ENCODE measurements around the gene ZNF823. TPM values are rescaled to one million over a fixed set of nuclear protein-coding genes. Genes with fewer than 3 reads are reported as not detected.

Gene ZNF823
- polyA plus RNA-seq, 3 donors, result 1.4 to 2.8 (median 2.1) TPM

DNA sequence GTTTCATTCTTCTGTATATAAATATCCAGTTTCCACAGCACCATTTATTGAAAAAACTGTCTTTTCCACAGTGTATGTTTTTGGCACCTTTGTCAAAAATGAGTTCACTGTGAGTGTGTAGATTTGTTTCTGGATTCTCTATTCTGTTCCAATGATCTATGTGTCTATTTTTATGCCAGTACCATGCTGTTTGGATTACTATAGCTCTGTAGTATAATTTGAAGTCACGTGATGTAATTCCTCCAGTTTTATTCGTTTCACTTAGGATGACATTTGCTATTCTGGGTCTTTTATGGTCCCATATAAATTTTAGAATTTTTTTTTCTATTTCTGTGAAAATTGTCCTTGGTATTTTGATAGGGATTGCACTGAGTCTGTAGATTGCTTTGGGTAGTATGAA, 11.0 kb upstream of the ZNF823 start:
- WGBS, 3 donors, result 32 to 67% (median 63%) methylated on average over 2 of the region's 2 CpGs
- H3K27ac ChIP-seq (ENCODE audit: low read depth, low read length), result no peak overlapping the region

DNA sequence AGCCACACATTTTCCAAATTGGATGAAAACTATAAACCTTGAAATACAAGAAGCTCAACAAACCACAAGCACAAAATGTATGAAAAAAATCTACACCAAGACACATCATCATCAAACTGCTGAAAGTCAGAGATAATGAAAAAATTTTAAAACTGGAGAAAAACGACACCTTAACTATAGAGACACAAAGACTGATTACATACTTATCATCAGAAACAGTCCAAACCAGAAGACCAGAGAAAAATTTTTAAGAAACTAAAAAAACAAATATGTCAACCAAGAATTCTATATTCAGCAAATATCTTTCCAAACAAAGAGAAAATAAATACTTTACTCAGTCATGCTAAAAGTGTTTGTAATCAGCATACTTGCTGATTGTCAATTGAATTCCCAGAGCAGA, 8.5 kb upstream of the ZNF823 start:
- no peak overlapping the region for H3K27ac ChIP-seq (ENCODE audit: low read depth, low read length)
- WGBS, 3 donors, result 54 to 65% (median 62%) methylated on average over 1 of the region's 1 CpG

GRCh38 chr19:11745869-11746268, 7.1 kb upstream of the ZNF823 start:
- H3K27ac ChIP-seq (ENCODE audit: low read depth, low read length), result no peak overlapping the region

- WGBS, 3 donors, result 0% methylated on average over 48 to 52 of the region's 52 CpGs
- H3K27ac ChIP-seq (ENCODE audit: low read depth, low read length), result no peak overlapping the region
Observed at GRCh38 chr19:11737964-11738745, 591 bp downstream of the ZNF823 start.

GRCh38 chr19:11736696-11737095, 2.0 kb downstream of the ZNF823 start:
- 28 to 53% (median 29%) methylated on average over 2 of the region's 2 CpGs for WGBS, 3 donors
- H3K27ac ChIP-seq (ENCODE audit: low read depth, low read length), result no peak overlapping the region

- H3K27ac ChIP-seq (ENCODE audit: low read depth, low read length), result no peak overlapping the region
- 74 to 94% (median 89%) methylated on average over 1 of the region's 1 CpG for WGBS, 3 donors
Observed at GRCh38 chr19:11735375-11735774, 3.4 kb downstream of the ZNF823 start.

DNA sequence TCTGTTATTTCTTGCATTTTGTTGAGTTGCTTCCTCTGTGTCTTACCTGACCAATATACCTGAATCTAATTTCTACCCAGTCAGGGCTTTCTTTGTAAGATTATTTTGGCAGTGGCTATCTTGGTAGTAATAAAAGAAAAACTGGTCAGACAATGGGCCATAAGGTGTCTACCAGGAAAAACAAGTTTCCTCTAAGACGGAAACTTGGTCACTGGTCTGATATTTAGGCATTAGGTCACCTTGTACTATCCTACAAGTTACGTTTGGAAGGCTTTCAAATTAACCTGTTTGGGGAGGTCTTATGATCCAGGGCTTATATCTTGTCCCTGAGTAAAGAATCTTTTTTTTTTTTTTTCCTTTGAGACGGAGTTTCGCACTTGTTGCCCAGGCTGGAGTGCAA, 9.2 kb downstream of the ZNF823 start:
- 84 to 88% (median 86%) methylated on average over 4 of the region's 4 CpGs for WGBS, 3 donors
- no peak overlapping the region for H3K27ac ChIP-seq (ENCODE audit: low read depth, low read length)

DNA sequence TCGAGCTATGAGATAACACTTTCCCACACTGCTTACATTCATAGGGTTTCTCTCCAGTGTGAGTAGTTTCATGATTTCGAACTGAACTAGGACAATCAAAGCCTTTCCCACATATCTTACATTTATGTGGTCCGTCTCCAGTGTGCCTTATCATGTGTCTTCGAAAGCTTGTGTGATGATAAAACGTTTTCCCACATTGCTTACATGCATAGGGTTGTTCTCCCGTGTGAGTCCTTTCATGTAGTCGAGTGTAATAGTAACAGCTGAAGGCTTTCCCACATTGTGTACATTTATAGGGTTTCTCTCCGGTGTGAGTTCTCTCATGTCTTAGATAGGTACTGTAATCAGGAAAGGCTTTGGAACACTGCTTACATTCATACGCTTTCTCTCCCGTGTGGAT, 16.3 kb downstream of the ZNF823 start:
- no peak overlapping the region for H3K27ac ChIP-seq (ENCODE audit: low read depth, low read length)
- WGBS, 3 donors, result 95 to 98% (median 96%) methylated on average over 10 of the region's 10 CpGs

DNA sequence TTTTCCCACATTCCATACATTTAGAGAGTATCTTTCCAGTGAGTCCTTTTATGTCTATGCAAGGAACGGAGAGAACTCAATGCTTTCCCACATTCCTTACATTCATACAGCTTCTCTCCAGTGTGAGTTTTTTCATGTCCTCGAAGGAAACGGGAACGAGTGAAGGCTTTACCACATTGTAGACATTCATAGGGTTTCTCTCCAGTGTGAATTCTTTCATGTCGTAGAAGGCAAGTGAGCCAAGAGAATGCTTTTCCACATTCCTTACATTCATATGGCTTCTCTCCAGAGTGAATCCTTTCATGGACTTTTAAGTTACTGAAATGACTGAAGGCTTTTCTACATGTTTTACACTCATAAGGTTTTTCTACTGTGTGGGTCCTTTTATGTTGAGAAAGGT, 17.1 kb downstream of the ZNF823 start:
- WGBS, 3 donors, result 87 to 95% (median 93%) methylated on average over 5 of the region's 5 CpGs
- no peak overlapping the region for H3K27ac ChIP-seq (ENCODE audit: low read depth, low read length)

DNA sequence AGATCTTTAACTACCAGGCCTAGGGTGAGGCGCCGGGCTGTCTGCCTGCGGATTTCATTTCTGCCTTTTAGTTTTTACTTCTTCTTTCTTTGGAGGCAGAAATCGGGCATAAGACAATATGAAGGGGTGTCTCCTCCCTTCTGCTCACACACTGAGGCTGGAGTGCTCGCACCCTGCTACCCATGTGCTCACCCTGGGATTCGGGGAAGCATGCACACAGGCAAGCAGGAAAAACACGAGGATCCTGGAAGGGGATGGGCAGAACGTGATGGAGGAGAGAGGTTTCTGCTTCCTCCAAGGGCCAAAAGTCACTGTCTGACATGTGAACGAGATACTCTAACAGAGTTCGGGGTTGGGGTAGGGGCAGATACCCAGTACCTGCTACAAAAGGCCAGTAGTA, 28.4 kb downstream of the ZNF823 start:
- no peak overlapping the region for H3K27ac ChIP-seq (ENCODE audit: low read depth, low read length)
- WGBS, 3 donors, result 78 to 84% (median 81%) methylated on average over 10 of the region's 10 CpGs

DNA sequence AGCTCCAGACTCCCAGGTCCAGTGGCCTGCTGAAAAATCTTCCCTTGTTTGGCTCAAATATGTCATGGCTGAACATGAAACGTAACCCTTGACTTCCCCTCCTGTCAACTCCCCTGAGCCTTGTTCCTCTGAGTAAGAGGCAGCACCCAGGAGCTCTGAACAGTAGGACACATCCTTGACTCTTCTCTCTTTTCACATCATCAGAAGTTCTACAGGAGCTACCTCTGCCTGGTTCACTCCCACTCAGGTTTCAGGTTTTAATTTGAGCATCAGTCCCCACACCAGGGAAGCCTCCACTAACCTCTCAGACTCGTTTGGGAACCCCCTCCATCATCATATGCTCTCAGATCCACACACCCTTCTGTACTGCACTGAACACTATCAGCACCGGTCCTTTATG, 30.3 kb downstream of the ZNF823 start:
- 67 to 70% (median 69%) methylated on average over 3 of the region's 3 CpGs for WGBS, 3 donors

DNA sequence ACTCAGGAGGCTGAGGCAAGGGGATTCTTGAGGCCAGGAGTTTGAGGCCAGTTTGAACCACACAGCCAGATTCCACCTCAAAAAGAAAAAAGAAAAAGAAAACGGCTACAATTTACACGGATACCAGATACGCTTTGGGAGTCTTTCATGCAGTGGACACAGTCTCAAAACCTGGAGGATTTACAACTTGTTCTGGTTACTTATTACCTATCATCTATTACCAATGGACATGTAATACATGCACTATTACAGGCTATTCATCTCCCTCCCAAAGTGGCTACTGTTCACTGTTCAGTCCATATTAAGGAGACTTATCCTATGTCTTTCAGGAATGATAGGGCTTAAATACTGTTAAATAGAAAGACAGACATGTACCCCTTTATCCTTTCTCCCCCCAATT, 33.3 kb downstream of the ZNF823 start:
- WGBS, 3 donors, result 53 to 89% (median 85%) methylated on average over 3 of the region's 3 CpGs
- H3K27ac ChIP-seq (ENCODE audit: low read depth, low read length), result no peak overlapping the region

More for the DNA sequence above, 30.3 kb downstream of the ZNF823 start:
- no peak overlapping the region for H3K27ac ChIP-seq (ENCODE audit: low read depth, low read length)

DNA sequence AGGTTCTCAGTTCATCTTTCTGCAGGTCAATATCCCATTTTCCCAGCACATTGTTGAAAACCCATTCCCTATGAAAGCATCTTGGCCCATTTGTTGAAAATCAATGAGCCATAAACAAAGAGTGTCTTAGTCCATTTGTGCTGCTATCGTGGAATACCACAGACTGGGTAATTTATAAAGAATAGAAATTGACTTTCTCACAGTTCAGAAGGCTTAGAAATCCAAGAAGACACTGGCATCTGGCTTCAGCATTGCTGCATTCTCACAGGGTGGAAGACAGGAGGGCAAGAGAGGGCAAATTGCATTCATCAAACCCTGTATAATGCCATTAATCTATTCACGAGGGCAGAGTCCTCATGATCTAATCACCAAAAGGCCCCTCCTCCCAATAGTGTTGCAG, 34.1 kb downstream of the ZNF823 start:
- 56 to 75% (median 57%) methylated on average over 2 of the region's 2 CpGs for WGBS, 3 donors

DNA sequence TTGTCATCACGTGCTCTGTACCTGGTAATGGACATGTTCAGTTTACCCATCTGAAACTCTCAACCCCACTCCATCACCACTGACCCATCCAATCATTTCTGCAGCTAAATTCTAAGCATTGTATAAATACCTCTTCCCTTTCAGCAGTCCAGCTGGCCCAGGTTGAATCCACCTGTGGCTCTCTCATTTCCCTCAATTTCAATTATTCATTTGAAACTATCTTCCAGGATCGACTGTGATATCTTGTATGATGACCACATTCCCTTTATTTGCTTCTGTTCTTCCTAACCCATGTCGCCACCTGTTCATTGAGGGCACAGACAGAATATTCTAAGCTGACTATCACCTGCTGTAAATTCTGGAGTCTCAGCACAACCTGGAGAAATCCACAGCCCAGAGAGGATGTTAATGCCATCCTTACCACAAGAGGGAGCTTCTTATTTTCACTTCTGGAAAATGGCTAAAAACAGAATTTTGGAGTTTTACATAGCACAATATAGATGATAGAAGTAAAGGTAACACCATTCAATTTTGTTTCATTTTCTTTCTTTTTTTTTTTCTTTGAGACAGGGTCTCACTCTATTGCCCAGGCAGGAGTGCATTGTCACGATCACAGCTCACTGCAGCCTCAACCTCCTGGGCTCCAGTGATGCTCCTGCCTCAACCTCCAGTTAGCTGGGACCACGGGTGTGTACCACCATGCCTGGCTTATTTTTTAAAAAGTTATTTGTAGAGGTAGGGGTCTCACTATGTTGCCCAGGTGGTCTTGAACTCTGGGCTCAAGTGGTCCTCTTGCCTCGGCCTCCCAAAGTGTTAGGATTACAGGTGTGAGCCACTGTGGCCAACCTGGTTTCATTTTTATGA, 38.6 kb downstream of the ZNF823 start:
- WGBS, 3 donors, result 66 to 76% (median 71%) methylated on average over 6 of the region's 6 CpGs
- H3K27ac ChIP-seq (ENCODE audit: low read depth, low read length), result no peak overlapping the region

More for the DNA sequence above, 34.1 kb downstream of the ZNF823 start:
- H3K27ac ChIP-seq (ENCODE audit: low read depth, low read length), result no peak overlapping the region

- WGBS, 3 donors, result 89 to 90% (median 90%) methylated on average over 6 of the region's 6 CpGs
- H3K27ac ChIP-seq (ENCODE audit: low read depth, low read length), result no peak overlapping the region
Observed at GRCh38 chr19:11698231-11698630, 40.5 kb downstream of the ZNF823 start.

GRCh38 chr19:11697284-11697855, 41.4 kb downstream of the ZNF823 start:
- H3K27ac ChIP-seq (ENCODE audit: low read depth, low read length), result no peak overlapping the region
- 67 to 85% (median 81%) methylated on average over 6 of the region's 6 CpGs for WGBS, 3 donors

DNA sequence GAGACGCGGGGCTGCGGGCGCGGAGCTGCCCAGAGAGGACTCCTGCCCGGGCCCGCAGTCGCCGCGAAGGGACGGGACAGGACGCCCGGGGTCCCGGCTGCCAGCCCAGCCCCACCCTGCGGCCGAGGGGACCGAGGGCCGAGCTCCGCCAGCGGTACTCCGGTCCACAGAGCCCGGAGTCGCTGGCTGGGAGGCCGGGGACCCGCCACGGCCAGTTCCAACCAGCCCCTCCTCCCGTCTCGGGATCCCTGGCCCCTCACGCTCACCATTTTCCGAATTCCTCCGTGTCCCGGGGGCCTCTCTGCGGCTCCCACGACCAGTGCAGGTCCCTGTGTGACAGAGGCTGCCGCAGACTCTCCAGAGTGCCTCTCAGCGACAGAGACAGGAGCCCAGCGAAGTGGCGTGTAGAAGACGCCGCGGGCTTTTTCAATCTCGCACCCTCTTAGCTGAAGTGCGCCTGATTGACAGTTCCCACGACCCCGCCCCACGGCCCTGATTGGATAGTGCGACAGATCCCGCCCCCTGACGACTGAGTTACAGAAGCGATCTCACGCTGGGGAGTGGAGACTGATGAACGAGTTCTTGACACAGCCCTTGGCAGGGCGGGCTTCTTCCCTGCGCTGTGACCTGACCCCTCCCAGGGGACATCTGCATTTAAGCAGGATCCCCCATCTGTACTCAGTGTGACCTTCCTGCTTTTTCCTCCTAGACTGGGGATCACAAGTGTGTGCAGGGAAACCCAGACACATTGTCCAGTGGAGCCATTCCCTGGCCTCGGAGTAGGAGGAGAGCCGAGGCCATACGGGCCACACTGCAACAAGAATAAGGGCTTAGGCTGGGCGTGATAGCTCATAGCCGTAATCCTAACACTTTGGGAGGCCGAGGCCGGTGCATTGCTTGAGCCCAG, 44.0 kb downstream of the ZNF823 start:
- WGBS, 3 donors, result 4% methylated on average over 48 to 61 of the region's 61 CpGs

More for the DNA sequence above, 44.0 kb downstream of the ZNF823 start:
- H3K27ac ChIP-seq (ENCODE audit: low read depth, low read length), result no peak overlapping the region

Data from adipose tissue (tissue), 3 donors.